Femur (tissue), 1 donor: ENCODE measurements around the gene PLAC1.

Experiments
- DNase-seq: peaks from one replicate; pipeline ENCODE4 v3.0.0-alpha.2; 2017

Gene PLAC1

DNA sequence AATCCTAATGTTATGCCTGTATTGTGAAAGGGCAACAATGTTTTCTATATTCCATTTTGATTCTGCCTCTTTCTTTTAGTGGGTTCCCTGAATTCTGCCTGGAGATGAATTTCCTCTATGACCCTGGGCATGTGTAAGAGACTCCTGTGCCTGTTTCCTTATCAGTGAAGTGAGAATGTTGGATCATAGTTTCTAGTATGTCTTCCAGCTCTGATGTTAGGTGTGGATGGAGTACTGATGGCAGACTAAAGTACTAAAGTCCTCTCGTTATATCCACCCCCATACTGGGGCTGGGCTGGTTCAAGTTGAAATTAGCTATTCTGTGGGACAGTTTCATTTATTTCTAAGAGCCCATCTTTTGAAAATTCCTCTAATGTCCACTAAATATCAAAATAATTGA lies 29.6 kb downstream of the PLAC1 start:
- DNase-seq: no peak

DNA sequence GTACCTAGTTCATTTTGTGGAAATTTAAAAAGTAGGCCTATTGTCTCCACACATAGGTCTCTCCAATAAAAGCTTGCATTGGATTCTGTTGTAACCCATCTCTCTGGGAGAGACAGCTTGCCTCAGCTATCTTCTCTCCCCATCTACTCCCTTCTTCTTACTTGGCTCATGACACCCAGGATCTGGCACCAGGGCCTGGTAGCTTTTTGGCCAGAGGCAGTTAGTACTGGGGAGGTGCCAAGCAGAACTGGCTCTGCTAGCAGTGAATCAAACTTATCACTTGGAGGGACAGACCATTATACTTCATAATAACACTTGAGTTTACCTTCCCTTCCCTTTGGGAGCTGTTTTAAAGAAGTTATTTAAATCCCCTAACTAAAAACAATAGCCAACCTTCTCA lies 31.8 kb downstream of the PLAC1 start:
- no peak for DNase-seq

DNA sequence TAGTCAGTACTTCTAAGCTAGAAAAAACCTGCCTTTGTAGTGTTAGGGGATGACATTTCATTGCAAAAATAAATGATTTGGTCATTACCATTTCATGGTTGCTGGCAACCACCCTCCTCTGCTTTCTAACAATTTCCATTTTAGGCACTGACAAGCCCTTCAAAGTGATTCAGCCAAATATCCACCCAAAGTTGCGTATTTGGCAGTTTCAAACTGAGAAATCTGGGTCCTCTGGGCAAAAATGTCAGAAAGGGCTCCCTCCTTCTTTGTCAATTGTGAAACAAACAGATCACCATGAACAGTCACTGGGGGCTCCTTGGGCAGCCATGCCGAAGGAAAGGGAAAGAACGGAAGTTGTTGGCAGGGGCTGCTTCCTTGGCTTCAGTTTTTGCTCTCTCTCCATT lies 33.0 kb downstream of the PLAC1 start:
- no peak for DNase-seq

DNA sequence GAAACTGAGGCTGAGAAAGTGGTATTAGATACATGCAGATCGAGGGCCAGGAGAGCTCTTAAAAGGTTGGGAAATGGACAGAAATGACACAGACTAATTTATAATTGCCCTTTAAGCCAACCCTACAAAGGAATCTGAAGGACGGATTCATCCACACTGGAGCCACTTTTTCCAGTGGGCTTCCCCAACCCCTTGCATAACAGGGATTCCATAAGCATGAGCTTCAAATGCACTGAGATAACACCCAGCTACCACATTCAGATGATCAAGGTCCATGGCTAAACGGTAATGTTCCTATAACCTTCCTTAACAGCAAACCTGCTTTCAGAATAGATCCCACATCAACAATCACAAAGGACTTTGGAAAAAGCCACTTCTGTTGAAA lies 34.2 kb downstream of the PLAC1 start:
- DNase-seq: no peak

DNA sequence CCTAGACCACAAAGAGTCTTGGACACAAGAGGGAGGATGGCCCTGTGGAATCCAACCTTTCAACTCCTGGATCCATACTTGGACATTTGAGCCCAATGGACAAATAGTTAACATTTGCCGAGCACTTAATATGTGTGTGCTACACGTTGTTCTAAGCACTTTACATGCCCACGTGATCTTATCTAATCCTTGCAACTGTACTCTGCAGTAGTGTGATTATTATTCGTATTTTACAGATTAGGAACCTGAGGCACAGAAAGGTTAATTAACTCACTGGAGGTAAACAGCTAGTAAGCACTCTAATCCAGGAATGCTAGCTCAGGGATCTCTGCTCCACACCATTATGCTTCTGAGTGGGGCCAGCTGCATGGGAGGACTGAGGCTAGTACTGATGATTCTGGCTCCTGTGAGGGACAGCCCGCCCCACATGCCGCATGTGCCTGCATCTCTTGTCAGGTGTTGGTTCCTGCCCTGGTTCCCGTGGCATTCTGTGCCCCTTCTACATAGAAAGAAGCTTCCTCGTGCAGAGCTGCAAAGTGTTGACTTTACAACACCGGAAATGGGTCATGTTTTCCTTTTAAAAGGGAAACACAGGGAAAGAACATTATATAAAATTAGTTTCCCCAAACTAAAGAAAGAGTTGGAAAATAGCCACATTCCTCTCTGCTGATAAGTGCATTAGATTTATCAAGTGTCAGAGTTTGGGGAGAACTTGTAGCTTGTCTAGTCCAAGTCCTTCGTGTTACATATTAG lies 34.8 kb downstream of the PLAC1 start:
- no peak for DNase-seq

DNA sequence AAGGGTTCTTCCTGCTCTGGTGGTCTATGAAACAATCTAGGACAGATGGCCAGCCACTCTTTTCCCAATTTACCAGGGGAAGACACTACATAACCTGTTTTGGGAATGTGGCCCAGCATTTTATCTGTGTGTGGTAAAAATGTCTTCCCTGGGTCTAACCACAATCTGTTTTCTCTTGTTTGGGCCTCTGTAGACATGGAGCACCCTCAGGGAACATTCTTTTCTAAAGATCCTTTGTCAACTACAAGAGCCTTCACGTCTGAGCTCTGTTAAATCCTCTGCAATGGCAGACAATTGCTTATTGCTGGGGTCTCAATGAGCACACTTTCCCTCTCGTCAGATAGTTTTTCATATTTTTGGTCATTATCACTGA lies 35.5 kb downstream of the PLAC1 start:
- no peak for DNase-seq

DNA sequence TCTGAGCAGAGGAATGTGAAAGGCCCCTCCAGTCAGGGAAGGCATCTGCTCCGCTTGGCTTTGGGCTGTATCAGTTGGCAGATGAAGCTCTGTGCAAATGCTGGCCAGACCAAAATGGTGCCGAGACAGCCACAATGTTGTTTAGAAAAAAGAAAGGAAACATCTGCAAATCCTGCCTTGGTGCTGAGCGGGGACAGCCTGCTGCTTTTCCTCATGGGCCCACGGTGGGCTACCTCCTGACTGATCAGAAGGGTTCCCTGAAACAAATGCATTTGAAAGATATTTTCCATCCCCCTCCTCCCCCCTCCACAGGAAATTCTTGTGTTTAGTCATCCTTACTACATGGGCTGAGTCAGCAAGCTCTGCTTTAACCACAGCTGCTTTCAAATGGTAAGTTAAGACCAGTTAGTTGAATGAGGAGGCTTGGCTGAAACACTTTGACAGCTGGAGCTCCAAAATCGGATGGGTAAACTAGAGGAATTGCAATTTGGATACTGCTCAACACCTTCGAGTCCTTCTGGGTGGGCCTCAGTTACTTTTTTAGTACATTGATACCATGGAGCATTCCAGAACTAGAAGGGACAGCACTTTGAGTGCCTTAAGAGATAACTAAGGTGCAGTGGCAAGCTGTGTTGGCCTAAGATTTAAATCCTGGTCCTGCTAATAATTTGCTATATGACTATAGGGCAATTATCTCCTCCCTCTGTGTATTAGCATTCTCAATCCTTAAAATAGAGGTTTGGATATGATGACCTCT lies 36.0 kb downstream of the PLAC1 start:
- peak; percentile 64 for DNase-seq

DNA sequence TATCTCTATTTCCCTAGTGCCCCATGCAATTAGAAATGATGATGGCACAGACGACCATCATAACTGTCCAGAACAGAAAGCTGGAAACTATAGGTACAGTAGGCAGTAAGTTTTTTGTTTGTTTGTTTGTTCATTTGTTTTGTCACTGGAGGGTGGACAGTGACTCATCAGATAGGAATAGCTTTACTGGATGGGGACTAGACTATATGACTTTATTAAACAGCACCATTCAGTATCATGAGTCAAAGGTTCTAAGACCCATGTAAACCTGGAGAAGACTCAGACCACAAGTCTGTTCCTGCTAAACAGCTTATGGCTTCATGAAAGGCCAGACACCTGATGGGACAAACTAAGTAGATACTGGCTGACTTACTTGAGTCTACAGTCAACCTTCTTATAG lies 38.4 kb downstream of the PLAC1 start:
- DNase-seq: no peak

DNA sequence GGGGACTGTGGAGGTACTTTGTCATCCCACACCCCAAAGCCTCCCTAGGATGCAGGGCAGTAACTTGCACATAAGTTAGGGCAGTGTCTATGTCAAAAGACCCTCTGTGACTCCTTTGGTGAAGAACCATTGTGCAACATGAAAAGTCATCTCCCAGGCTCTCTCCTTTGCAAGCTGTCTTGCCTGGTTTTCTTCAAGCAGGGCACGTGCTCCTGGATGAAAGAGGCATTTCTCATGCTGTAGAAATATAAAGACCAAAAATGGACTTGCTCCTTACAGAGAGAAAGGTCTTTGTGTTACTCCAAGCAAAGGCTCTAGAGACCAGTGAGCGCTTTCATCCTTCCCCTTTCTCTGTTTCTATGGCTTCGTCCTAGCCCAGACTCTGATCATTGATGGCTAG lies 44.9 kb downstream of the PLAC1 start:
- DNase-seq: no peak

DNA sequence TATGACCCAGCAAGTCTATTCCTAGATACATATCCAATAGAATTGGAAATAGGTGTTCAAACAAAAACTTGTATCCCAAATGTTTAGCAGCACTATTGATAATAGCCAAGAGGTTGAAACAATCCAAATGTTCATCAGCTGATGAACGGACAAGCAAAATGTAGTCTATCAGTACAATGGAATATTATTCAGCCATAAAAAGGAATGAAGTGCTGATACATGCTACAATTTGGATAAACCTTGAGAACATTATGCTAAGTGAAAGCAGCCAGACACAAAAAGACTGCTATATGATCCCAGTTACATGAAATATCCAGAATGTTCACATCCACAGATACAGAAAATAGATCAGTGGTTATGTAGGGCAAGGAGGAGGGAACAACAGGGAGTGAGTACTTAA lies 50.1 kb downstream of the PLAC1 start:
- no peak for DNase-seq

DNA sequence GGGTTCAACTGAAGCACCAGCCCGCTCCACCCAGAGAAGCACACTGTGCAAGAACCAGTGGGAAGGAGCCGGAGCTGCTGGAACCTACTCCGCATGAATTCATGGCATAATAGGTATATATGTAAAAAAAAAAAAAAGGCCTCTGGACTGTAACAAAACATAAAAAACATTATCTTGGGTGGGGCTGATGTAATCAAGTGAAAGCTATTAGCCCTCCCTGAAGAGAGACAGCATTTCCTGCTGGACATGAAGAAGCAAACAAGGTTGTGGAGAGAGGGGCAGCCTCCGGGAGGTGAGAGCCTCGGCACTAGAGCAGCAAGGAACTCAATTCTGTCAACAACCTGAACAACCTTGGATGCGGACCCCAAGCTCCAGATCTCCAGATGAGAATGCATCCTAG lies 50.7 kb downstream of the PLAC1 start:
- no peak for DNase-seq

DNA sequence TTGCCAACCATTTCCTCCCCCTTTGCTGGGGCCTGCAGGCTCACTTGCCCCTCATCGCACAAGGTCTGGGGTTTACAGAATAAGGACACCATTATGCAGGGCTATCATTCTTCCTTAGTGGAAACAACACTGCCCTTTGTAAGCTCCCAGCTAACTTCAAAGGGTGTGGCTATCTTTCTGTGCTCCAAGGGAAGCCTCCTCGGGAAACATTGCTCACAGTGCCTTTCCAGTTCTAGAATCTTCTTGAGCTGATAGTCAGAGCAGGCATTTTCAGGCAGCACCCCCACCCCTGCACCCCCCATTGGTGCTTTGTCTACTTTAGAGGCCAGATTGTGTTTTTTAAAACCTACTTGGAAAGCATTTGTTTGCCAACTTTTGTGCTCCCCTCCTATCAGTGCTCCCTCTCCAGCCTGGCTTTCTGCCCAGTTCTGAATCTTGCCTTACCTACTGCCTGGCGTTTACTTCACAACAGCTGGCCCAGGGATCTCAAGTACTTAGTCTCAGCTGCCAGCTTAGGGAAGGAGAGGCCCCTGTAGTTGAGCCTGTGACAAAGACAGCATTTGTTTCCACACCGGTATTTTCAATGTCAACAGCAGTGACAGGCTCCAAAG lies 53.5 kb downstream of the PLAC1 start:
- peak; percentile 25 for DNase-seq

DNA sequence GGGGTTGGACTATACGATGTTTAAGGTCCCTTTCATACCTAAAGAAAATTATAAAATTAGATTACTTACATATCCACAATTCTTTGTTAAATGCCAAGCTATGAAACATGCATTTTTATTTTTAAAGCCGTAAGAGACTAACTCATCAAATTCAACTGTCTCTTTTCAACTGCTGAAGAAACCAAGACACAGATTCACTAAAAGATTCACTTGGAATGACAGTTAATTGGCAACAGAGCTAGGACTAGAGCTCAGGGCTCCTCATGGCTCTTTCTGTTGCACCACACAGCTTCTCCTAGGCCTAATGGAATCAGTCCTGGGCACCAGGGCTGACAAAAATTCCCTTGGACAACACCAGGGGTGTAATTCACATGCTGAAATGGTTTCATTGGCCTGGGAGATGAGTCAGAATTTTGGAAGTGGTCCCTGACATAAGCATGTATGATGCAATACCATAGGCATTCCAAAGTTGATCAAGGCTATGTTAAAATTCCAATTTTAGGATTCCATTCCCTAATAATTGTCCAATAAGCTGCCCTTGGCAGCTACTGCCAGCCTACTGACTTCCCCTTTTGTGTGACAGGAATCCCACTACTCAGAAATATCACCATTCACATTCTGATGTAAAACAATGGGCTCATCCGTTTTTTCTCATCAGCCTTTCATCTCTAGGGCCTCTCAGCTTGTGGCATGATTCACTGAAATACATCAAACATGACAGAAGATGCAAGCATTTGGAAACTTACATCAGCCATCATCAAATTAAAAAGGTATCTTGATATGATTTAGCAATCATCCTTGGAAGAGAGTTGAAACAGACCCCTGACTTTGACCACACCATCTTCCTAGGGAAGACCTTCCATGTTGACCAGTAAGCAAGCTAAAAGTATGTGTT lies 54.2 kb downstream of the PLAC1 start:
- peak; percentile 46 for DNase-seq

DNA sequence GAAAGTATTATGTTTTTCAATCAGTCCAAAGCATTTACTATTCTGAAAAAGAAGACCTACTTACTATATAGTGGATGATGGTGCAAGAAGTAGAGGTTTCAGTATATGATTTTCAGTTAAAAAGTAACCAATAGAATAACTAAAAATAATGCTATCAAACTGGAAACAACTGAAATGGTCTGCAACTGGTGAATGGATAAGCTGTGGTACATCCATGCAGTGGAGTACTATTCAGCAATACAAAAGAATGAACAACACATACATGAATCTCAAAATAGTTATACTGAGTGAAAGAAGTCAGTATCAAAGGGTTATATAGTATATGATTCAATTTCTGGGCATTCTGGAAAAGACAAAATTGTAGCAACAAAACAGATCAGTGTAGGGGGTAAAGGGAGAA lies 55.9 kb downstream of the PLAC1 start:
- DNase-seq: no peak

DNA sequence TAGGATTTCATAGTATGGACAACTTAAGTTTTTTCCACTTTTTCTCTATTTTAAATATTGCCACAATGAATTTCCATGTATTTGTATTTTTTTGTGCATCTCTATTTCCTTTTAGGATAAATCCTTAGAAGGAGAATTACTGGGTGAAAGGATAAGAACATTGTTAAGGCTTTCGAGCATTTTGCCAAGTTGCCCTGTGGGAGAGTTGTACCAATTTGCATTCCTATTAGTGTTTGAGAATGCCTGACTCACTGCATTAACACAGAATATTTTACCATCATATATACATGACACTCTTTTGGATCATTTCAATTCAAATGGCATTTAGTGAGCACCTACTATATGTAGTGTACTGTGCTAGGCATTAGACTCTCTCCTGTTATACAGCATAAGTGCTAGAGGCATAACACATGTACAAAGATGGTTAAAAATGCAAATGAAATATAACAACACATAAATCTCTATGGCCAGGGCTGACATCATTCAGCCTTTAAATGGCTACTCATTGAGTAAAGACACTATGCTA lies 57.0 kb downstream of the PLAC1 start:
- DNase-seq: no peak

DNA sequence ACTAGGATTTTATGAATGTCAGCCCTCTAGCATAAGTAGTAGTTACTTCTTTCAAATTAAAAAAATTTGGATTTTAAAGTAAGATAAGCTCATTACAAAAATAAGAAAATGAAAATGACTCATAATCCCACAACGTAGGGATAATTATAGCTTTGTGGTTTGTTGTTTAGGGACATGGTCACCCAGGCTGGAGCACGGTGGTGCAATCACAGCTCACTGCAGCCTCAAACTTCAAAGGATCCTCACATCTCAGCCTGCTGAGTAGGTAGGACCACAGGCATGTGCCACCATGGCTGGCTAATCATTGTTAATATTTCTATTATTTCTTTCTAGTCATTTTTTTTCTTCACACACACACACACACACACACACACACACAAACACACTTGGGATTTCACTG lies 57.6 kb downstream of the PLAC1 start:
- DNase-seq: no peak

DNA sequence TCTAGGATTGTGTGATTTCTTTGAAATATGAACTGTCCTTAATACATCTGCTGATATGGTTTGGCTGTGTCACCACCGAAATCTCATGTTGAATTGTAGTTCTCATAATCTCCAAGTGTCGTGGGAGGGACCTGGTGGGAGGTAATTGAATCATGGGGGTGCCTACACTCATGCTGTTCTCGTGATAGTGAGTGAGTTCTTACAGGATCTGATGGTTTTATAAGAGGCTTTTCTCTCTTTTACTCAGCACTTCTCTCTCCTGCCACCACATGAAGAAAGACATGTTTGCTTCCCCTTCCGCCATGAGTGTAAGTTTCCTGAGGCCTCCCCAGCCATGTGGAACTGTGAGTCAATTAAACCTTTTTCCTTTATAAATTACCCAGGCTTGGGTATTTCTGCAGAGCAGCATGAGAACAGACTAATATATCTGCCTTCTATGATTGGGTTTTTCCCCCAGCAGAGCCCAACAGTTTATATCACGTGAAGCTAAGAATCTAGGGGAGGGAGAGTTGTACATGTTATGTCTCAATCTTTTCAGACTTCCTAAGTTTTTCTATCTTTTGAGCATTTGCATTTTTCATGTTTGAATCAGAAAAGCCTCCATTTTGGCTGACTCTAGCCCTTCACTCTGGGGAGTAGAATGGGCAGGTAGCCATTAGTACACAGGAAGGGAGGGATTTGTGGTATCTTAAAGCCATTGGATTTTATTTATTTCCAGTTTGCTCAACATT lies 58.9 kb downstream of the PLAC1 start:
- peak; percentile 72 for DNase-seq

DNA sequence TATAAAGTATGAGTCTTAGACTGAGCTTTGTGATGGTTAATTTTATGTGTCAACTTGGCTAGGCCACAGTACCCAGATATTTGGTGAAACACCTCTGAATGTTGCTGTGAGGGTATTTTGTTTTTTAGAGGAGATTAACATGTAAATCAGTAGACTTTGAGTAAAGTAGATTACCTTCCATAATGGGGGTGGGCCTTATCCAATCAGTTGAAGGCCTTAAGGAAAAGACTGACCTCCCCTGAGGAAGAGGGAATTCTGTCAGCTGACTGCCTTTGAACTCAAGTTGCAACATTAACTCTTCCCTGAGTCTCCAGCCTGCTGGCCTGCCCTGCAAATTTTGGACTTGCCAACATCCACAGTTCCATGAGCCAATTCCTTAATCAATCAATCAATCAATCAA lies 66.0 kb downstream of the PLAC1 start:
- DNase-seq: no peak

DNA sequence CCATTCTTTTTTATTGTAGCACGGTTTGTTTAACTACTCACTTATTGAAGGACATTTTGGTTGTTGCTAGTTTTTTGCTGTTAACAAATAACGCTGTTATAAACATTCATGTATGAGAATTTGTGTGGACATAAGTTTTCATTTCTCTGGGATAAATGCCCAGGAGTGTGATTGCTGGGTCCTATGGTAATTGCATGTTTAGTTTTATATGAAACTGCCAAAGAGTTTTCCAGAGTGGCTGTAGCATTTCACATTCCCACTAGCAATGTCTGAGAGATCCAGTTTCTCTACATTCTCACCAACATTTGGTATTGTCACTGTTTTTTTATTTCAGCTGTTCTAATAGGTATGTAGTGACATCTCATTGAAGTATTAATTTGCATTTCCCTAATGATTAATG lies 66.8 kb downstream of the PLAC1 start:
- DNase-seq: no peak

DNA sequence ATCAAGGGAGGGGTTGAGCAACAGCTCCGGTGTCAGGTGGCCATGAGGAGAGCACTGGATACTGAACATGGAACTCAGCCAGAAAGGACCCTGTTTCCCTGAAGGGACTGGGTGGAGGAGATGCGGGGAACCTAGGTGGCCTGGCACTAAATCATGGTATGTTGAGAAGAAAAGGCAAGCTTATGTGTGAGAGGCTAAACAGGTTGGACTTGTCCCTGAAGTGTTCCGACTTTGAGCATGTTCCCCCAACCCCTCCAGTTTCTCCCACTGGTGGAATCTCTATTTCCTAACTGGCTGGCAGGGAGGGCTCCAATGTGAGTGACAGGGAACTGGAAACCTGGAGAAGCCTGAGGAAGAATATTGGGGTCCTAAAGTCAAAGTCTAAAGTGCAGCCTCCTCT lies 69.5 kb downstream of the PLAC1 start:
- DNase-seq: no peak

DNA sequence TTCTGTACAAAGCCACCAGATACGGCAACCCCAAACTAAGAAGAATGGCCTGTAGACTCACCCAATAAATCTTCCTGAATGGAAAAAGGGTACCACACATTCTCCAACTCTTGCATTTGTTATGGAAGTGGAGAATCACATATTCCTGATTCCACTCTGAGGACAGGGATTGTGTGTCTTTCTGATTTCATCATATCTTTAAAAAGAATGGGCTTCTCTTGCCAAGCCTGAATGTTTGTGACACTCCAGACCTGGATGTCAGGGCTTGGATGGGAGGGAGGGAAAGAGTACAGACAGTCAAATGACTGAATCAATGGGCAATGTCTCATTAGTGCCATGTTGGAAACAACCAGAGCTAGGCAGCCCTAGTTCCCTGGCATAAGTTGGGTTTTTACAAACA lies 77.4 kb downstream of the PLAC1 start:
- no peak for DNase-seq

DNA sequence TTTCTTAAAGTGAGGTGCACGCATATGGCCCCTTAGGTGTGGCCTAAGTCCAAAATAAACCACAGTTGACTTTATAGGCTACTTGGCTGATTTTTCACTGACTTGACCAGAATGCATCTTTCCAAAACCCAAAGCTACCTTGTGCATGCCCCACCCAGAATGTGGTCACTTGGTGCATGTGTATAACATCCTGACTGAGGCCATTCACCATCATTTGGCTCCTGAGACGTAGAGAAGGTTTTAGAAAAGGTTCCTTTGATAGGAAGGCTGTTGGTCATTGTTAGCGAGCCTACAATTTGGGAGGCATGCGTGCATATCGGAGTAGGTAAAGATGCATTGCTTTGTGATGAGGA lies 84.6 kb downstream of the PLAC1 start:
- no peak for DNase-seq
